Calu3 (cell line): ENCODE data around the gene MSI2. TPM values are rescaled to one million over a fixed set of nuclear protein-coding genes. Genes with fewer than 3 reads are reported as not detected.
"Not testable (repeated sequence)": the region's sequence is repeated elsewhere in the genome, so short reads cannot be mapped to it uniquely, and the experiment has no call there.

Experiments
- BruUV-seq: library from RNA; stranded (reverse); fragments of 400-500 nt; replicated peaks from 2 replicates; lab custom pipeline; 2021; lab: Mats Ljungman, UMichigan
- CTCF ChIA-PET: fragments of 300-600 bp; sonication (Branson Sonifier 250); formaldehyde crosslinking; loops from one replicate; lab custom pipeline; 2022; ENCODE audit warnings: antibody characterized with exemption; lab: Charles Lee
- DNase-seq: peaks from one replicate; pipeline ENCODE4 v3.0.0; 2022
- H3K27ac Mint-ChIP-seq: one replicate; pipeline ENCODE4 v1.8.0; 2022; ENCODE audit warnings: mixed read lengths; ENCODE audit not compliant: unreplicated experiment
- H3K27me3 Mint-ChIP-seq: one replicate; pipeline ENCODE4 v1.8.0; 2022; ENCODE audit warnings: mixed read lengths; ENCODE audit not compliant: unreplicated experiment
- H3K36me3 Mint-ChIP-seq: one replicate; pipeline ENCODE4 v1.8.0; 2022; ENCODE audit warnings: mild to moderate bottlenecking, moderate library complexity, mixed read lengths; ENCODE audit not compliant: insufficient read depth, unreplicated experiment
- H3K4me1 Mint-ChIP-seq: one replicate; pipeline ENCODE4 v1.8.0; 2022; ENCODE audit warnings: mild to moderate bottlenecking, low read depth, mixed read lengths; ENCODE audit not compliant: unreplicated experiment
- H3K4me3 Mint-ChIP-seq: one replicate; pipeline ENCODE4 v1.8.0; 2022; ENCODE audit warnings: mild to moderate bottlenecking, low read depth, moderate library complexity, mixed read lengths; ENCODE audit not compliant: unreplicated experiment
- H3K9me3 Mint-ChIP-seq: one replicate; pipeline ENCODE4 v1.8.0; 2022; ENCODE audit warnings: low read depth, mixed read lengths; ENCODE audit not compliant: unreplicated experiment
- intact Hi-C: fragments of 100-400 bp; cut with micrococcal nuclease; formaldehyde crosslinking; loops from one replicate; pipeline ENCODE4 v1.10.0; 2022; ENCODE audit not compliant: unreplicated experiment
- total RNA-seq: library from RNA; stranded (reverse); gene quantifications from 2 replicates; pipeline ENCODE4 v1.2.3, GENCODE V29; 2022
- TF ChIP-seq, protein P1 (sequence below): fragments of 200-600 bp; IDR thresholded peaks from one replicate; pipeline ENCODE4 v1.8.0; 2022; ENCODE audit warnings: antibody characterized with exemption; ENCODE audit not compliant: unreplicated experiment

Gene MSI2
- total RNA-seq, 1 experiment from 2014 or later = 66.4 TPM

DNA sequence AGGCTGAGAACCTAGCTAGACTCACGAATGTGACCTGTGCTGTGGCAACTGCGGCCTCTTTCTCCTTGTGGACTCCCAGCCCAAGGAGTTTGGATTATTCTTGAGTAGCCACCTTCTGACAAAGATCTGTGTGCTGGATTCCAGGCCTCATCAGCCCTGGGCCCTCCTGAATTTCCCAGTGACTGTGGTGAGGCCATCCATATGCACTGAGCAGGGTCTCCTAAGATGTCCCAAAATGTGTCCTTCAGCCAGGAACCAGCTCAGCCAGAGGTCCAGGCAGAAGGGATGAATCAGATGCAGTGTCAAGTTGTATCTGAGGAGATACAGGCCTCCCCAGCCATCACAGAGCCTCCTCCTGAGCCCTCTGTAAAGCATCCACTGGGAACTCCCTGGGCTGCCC lies 364.3 kb downstream of the MSI2 start:
- TF ChIP-seq, protein P1, sequence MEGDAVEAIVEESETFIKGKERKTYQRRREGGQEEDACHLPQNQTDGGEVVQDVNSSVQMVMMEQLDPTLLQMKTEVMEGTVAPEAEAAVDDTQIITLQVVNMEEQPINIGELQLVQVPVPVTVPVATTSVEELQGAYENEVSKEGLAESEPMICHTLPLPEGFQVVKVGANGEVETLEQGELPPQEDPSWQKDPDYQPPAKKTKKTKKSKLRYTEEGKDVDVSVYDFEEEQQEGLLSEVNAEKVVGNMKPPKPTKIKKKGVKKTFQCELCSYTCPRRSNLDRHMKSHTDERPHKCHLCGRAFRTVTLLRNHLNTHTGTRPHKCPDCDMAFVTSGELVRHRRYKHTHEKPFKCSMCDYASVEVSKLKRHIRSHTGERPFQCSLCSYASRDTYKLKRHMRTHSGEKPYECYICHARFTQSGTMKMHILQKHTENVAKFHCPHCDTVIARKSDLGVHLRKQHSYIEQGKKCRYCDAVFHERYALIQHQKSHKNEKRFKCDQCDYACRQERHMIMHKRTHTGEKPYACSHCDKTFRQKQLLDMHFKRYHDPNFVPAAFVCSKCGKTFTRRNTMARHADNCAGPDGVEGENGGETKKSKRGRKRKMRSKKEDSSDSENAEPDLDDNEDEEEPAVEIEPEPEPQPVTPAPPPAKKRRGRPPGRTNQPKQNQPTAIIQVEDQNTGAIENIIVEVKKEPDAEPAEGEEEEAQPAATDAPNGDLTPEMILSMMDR = no peak
- H3K9me3 Mint-ChIP-seq = no peaks in the 10 kb centered on the region
- no peaks in the 10 kb centered on the region for H3K27me3 Mint-ChIP-seq
- no peak overlapping the region for H3K27ac Mint-ChIP-seq
- no TSS peak for BruUV-seq
- no peak for DNase-seq
- intact Hi-C loops = no loop called here
- no peak overlapping the region for H3K4me3 Mint-ChIP-seq
- CTCF ChIA-PET = no interaction called here
- H3K36me3 Mint-ChIP-seq = no peaks in the 10 kb centered on the region
- H3K4me1 Mint-ChIP-seq = peaks cover 9% of the 10 kb centered on the region

- H3K4me3 Mint-ChIP-seq, intact Hi-C loops, H3K27me3 Mint-ChIP-seq, CTCF ChIA-PET, H3K36me3 Mint-ChIP-seq, H3K27ac Mint-ChIP-seq, H3K9me3 Mint-ChIP-seq, DNase-seq, H3K4me1 Mint-ChIP-seq, BruUV-seq: not testable (repeated sequence)
These were observed 365.5 kb downstream of the MSI2 start for GRCh38 chr17:57621791-57622190.

DNA sequence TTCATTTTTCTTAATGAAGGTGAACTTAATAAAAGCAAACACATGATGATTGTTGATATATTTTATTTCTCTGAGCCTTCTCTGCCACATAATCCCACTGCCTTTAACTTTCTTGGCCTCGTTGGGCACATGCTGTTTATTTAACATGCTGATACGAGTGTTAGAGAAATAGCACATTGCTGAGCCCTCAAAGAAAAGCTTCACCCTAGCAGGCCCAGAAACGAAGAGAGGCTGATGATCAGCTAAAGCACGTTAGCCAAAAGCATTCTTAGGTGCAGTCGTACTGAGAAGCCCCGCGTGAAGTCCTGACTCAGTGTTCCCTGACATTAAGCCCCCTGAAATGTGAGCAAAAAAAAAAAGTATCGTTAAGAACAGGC lies 366.0 kb downstream of the MSI2 start:
- H3K36me3 Mint-ChIP-seq = no peaks in the 10 kb centered on the region
- BruUV-seq = no TSS peak
- H3K4me3 Mint-ChIP-seq = no peak overlapping the region
- H3K27ac Mint-ChIP-seq = no peak overlapping the region
- DNase-seq = no peak
- intact Hi-C loops = no loop called here
- CTCF ChIA-PET = no interaction called here
- H3K27me3 Mint-ChIP-seq = no peaks in the 10 kb centered on the region
- peaks cover 9% of the 10 kb centered on the region for H3K4me1 Mint-ChIP-seq
- TF ChIP-seq, protein P1 = no peak
- H3K9me3 Mint-ChIP-seq = no peaks in the 10 kb centered on the region

DNA sequence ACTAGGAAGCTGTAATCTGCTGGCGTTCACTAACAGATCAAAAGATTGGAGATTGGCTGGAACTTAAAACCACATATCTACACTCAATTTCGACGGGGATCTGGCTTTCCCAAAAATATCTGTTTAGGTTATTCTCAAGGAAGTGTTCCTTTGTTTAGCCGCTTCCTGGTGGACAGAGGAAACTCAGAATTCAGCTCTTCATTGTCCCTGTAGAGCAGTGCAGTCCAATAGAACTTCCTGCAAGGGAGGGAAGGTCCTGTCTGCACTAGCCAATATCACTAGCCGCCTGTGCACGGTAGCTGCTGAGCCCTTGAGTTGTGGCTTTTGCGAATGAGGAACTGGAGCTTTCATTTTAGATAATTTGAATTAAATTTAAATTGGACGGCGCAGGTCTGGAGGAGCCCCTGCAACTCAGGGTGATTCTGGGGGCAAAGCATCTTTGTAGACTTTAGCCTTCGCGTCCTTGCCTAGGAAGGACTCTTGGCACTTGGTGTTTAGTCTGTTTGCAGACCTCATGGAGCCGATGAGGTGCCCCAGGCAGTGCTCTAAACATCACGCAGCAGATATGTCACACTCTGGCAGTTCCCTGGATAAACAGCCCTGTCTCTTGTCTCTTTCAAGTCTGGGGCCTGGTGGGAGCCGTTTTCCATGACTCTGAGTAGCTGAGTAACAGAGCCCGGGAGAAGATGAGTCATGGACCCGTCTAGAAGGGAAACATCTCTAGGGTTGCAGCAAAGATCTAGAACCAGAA lies 366.5 kb downstream of the MSI2 start:
- Mint-ChIP-seq H3K27me3 (no peaks in the 10 kb centered on the region), H3K27ac (no peak overlapping the region), H3K36me3 (no peaks in the 10 kb centered on the region), H3K4me1 (peaks cover 9% of the 10 kb centered on the region), H3K4me3 (no peak overlapping the region), H3K9me3 (no peaks in the 10 kb centered on the region)
- CTCF ChIA-PET = no interaction called here
- TF ChIP-seq, protein P1 = no peak
- intact Hi-C loops = no loop called here
- no peak for DNase-seq
- no TSS peak for BruUV-seq

- Mint-ChIP-seq H3K36me3 (no peaks in the 10 kb centered on the region), H3K4me1 (peaks cover 9% of the 10 kb centered on the region), H3K9me3 (no peaks in the 10 kb centered on the region), H3K4me3 (no peak overlapping the region), H3K27me3 (no peaks in the 10 kb centered on the region), H3K27ac (no peak overlapping the region)
- CTCF ChIA-PET = no interaction called here
- no TSS peak for BruUV-seq
- no peak for DNase-seq
- TF ChIP-seq, protein P1 = no peak
- intact Hi-C loops = no loop called here
These were observed 367.3 kb downstream of the MSI2 start for GRCh38 chr17:57623620-57624019.
